Thoracic aorta (tissue), 2 donors: ENCODE measurements around the gene DPEP3. TPM values are rescaled to one million over a fixed set of nuclear protein-coding genes. Genes with fewer than 3 reads are reported as not detected.

Experiments used
- total RNA-seq, 2 donors: library from RNA; depleted of rRNA; stranded (reverse); fragments of >200 nt; gene quantifications; one replicate each; pipeline versions ENCODE4 v1.1.0 to v1.2.3, GENCODE V29; 2016

Gene DPEP3
- total RNA-seq, 2 donors from 2014 or later, result not detected

Other genes with a start within 250 kb of the DPEP3 start
- 10 to 100 TPM; 14.1 to 14.5 TPM for gene RANBP10, start 173.9 kb downstream of the DPEP3 start, total RNA-seq
- gene TSNAXIP1, start 173.6 kb downstream of the DPEP3 start, total RNA-seq, result 1 to 10 TPM; 4.1 to 8.5 TPM
- gene THAP11, start 138.2 kb downstream of the DPEP3 start, total RNA-seq, result 10 to 100 TPM; 67.5 to 74.7 TPM
- 100 to 1,000 TPM in 1 of 2 donors, 10 to 100 TPM in 1; 79.0 to 172 TPM for gene NUTF2, start 133.6 kb downstream of the DPEP3 start, total RNA-seq
- gene CENPT, start 132.8 kb downstream of the DPEP3 start, total RNA-seq, result 10 to 100 TPM; 59.6 to 70.9 TPM
- gene EDC4, start 107.4 kb downstream of the DPEP3 start, total RNA-seq, result 10 to 100 TPM; 57.4 to 61.0 TPM
- gene NRN1L, start 95.6 kb downstream of the DPEP3 start, total RNA-seq, result not detected
- gene PSKH1, start 87.2 kb downstream of the DPEP3 start, total RNA-seq, result 10 to 100 TPM; 24.1 to 36.0 TPM
- gene CTRL, start 48.6 kb downstream of the DPEP3 start, total RNA-seq, result 1 to 10 TPM in 1 of 2 donors, under 1 TPM in 1; 0.54 to 2.5 TPM
- 10 to 100 TPM; 19.8 to 52.7 TPM for gene PSMB10, start 43.6 kb downstream of the DPEP3 start, total RNA-seq
- 10 to 100 TPM; 28.1 to 46.6 TPM for gene LCAT, start 36.4 kb downstream of the DPEP3 start, total RNA-seq
- gene SLC12A4, start 11.9 kb downstream of the DPEP3 start, total RNA-seq, result 100 to 1,000 TPM; 163 to 168 TPM
- gene DPEP2, start 19.0 kb upstream of the DPEP3 start, total RNA-seq, result 1 to 10 TPM in 1 of 2 donors, under 1 TPM in 1; 0.81 to 6.1 TPM
- not detected for gene DPEP2NB, start 35.4 kb upstream of the DPEP3 start, total RNA-seq
- 1 to 10 TPM; 5.4 to 5.8 TPM for gene DDX28, start 42.7 kb upstream of the DPEP3 start, total RNA-seq
- 1 to 10 TPM; 5.3 to 8.4 TPM for gene DUS2, start 42.8 kb upstream of the DPEP3 start, total RNA-seq
- 10 to 100 TPM; 51.1 to 56.7 TPM for gene NFATC3, start 104.9 kb upstream of the DPEP3 start, total RNA-seq